Stomach smooth muscle (tissue), 2 donors: ENCODE data around the gene TXK.

Experiments used
- H3K27ac ChIP-seq: one replicate; pipeline ENCODE4 v1.7.0; 2013; ENCODE audit warnings: mild to moderate bottlenecking, low read length, inconsistent platforms
- H3K27me3 ChIP-seq, 2 donors: one replicate each; pipeline ENCODE4 v1.7.0; 2013; ENCODE audit warnings: low read length in 2 of 2; ENCODE audit not compliant: insufficient read depth in 2 of 2, control insufficient read depth in 1 of 2
- H3K36me3 ChIP-seq, 2 donors: one replicate each; pipeline ENCODE4 v1.7.0; 2013; ENCODE audit warnings: low read length in 2 of 2; ENCODE audit not compliant: control insufficient read depth in 2 of 2, insufficient read depth in 2 of 2
- H3K4me1 ChIP-seq: one replicate; pipeline ENCODE4 v1.7.0; 2013; ENCODE audit warnings: low read length; ENCODE audit not compliant: control insufficient read depth, insufficient read depth
- H3K4me3 ChIP-seq, 2 donors: one replicate each; pipeline ENCODE4 v1.7.0; 2013; ENCODE audit warnings: low read length in 2 of 2
- H3K9ac ChIP-seq, 2 donors: one replicate each; pipeline ENCODE4 v1.7.0; 2013; ENCODE audit warnings: low read length in 2 of 2, mild to moderate bottlenecking in 1 of 2
- H3K9me3 ChIP-seq, 2 donors: one replicate each; pipeline ENCODE4 v1.7.0; 2013; ENCODE audit warnings: low read length in 2 of 2; ENCODE audit not compliant: control insufficient read depth in 2 of 2
- donor health status: healthy.
- donor health status: Pancreatic carcinoma.

The TXK gene

DNA sequence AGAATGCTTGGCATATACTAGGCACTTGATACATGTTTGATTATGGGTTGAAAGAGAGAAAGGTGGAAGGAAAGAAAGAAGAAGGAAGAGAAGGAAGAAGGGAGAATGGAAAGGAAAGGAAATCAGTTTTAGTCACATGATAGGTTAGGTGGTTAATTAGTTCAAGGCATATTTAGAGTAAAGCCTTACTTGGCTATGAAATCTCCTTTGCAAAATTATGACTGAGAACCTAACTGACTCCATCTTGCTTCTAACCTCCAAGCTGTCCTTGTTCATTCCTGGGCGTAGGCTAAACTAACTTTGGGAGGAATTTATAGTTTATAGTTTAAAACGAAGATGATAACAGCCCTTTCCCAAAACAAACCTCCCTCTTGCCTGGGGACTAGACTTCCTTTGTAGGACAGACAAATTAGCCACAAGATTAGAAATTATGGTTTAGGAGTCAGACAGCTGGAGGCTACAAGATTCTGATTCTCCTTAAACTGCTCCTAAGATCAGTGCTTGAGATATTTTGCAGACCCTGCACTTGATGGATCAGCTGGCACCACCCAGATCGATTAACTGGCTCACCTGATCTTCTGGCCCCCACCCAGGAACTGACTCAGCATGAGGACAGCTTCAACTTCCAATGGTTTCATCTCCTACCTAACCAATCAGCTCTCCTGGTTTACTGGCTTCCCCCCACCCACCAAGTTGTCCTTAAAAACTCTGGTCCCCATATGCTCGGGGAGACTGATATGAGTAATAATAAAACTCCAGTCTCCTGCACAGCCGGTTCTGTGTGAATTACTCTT is 55.0 kb downstream of the TXK start:
- Histone ChIP-seq H3K9ac (no peak overlapping the region), H3K36me3 (no peaks in the 10 kb centered on the region), H3K4me1 (no peaks in the 10 kb centered on the region), H3K27me3 (no peaks in the 10 kb centered on the region), H3K27ac (no peak overlapping the region), H3K4me3 (no peak overlapping the region), H3K9me3 (no peaks in the 10 kb centered on the region)

DNA sequence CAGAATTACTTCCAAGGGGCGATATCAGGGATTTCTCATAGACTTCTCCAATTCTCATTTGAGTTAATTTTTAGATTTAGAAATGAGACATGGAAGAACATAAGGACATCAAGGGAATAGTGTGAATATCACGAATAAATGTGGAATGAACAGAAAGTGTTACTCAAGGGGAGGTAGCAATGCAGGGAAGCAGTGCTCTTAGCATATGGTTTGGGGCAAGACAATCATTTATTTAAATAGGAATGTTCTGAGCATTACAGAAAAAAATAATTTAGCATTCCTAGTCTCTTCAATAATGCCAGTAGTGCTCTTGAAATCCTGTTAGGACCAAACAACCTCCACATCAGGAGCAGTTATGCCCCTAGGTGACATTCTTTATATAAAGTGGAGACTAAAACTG is 55.6 kb downstream of the TXK start:
- Histone ChIP-seq H3K9ac (no peak overlapping the region), H3K27me3 (no peaks in the 10 kb centered on the region), H3K9me3 (no peaks in the 10 kb centered on the region), H3K27ac (no peak overlapping the region), H3K4me3 (no peak overlapping the region), H3K4me1 (no peaks in the 10 kb centered on the region), H3K36me3 (no peaks in the 10 kb centered on the region)

DNA sequence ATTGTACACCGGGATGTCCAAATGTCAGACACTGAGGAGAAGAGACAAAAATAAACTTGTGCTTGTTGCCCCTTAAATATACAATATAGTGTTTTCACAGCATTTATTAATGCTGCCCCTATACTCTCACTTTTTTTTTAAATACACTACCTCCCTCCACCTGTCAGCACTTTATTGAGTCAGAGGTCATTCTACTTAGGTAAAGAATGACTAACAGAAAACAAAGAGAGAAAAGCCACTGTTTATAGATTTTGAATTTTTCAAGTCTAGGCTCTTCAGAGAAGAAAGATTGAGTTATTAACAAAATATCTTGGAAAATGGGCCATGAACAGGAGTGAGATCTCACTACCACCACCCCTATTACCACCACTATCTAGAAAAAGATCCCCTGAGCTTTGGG is 59.4 kb downstream of the TXK start:
- Histone ChIP-seq H3K36me3 (no peaks in the 10 kb centered on the region), H3K27me3 (no peaks in the 10 kb centered on the region), H3K9ac (no peak overlapping the region), H3K27ac (no peak overlapping the region), H3K9me3 (no peaks in the 10 kb centered on the region), H3K4me3 (no peak overlapping the region), H3K4me1 (no peaks in the 10 kb centered on the region)

DNA sequence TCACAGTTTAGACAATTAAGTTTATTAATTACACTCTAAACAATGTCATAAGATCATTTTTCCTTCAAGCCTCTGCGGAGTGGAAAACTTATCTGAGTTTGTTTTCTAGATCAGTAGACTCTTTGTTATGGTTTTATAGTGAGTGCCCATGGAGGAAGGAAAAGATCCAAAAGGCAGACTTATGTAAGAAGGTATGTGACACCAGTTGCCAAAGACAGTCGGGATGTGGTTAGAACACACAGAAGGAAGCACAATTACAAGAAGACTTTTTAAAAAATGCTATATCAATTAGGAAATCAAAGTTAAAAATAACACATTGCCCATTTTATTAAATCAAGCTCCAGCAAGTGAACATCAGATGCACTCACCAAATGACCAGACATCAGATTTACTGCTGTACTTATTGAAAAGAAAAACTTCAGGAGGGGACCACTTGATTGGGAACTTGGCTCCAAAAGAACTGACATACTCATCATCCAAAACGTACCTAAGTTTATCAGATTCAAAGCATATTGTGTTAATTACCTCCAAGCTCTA is 60.4 kb downstream of the TXK start:
- H3K4me3 ChIP-seq = no peak overlapping the region
- no peaks in the 10 kb centered on the region for H3K4me1 ChIP-seq
- H3K9me3 ChIP-seq = no peaks in the 10 kb centered on the region
- no peaks in the 10 kb centered on the region for H3K27me3 ChIP-seq
- no peak overlapping the region for H3K27ac ChIP-seq
- no peaks in the 10 kb centered on the region for H3K36me3 ChIP-seq
- H3K9ac ChIP-seq = no peak overlapping the region

DNA sequence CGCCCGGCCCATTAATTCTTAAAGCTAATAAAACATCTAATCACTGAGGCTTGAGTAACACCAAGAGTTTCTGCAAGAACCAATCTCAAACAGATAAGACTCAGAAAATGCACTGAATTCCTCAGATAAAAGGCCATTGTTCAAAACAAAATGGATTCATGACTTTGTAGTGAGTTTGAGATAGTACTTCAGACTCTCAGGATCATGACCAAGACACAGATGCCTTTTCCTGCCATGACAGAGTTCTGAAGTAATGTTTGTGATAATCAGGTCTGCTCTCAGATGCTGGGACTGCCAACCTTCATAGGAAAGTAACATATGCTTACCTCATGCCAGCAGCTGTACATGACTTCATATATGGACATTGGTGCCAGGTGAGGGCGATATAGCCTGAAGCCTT is 62.9 kb downstream of the TXK start:
- no peak overlapping the region for H3K27ac ChIP-seq

DNA sequence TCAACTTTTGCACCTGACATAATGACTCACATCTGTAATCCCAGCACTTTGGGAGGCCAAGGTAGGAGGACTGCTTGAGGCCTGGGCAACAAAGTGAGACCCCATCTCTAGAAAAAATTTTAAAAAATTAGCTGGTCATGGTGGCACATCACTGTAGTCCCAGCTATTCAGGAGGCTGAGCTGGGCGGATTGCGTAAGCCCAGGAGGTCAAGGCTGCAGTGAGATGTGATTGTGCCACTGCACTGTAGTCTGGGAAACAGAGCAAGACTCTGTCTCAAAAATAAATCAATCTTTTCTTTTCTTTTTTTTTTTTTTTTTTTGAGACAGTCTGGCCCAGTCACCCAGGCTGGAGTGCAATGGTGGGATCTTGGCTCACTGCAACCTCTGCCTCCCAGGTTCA is 65.0 kb downstream of the TXK start:
- Histone ChIP-seq H3K36me3 (no peaks in the 10 kb centered on the region), H3K9ac (no peak overlapping the region), H3K9me3 (no peaks in the 10 kb centered on the region)

More for the DNA sequence above, 62.9 kb downstream of the TXK start:
- H3K9ac ChIP-seq = no peak overlapping the region
- no peaks in the 10 kb centered on the region for H3K4me1 ChIP-seq
- no peak overlapping the region for H3K4me3 ChIP-seq
- no peaks in the 10 kb centered on the region for H3K27me3 ChIP-seq
- no peaks in the 10 kb centered on the region for H3K36me3 ChIP-seq
- H3K9me3 ChIP-seq = no peaks in the 10 kb centered on the region

DNA sequence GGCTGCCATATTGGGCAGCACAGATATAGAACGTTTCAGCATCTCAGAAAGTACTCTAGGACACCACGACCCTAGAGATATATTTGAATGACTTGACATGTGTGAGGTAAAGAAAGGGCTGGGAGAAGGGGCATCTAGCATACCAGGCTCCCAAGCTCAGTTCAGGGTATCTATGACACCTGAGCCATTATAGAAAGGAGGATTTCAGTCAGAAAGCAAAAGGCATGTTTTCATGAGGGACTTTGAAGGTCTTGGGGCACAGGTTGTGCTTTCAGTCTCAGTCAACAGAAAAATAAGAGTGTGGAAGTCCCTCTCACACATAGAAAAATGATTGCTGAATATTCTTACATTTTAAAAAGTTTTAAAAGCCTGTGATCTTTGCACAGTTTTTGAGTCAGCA is 65.9 kb downstream of the TXK start:
- Histone ChIP-seq H3K27me3 (no peaks in the 10 kb centered on the region), H3K9me3 (no peaks in the 10 kb centered on the region), H3K36me3 (no peaks in the 10 kb centered on the region), H3K9ac (no peak overlapping the region), H3K27ac (no peak overlapping the region), H3K4me1 (no peaks in the 10 kb centered on the region), H3K4me3 (no peak overlapping the region)

More for the DNA sequence above, 65.0 kb downstream of the TXK start:
- H3K27ac ChIP-seq = no peak overlapping the region
- no peaks in the 10 kb centered on the region for H3K27me3 ChIP-seq
- H3K4me3 ChIP-seq = no peak overlapping the region
- H3K4me1 ChIP-seq = no peaks in the 10 kb centered on the region

DNA sequence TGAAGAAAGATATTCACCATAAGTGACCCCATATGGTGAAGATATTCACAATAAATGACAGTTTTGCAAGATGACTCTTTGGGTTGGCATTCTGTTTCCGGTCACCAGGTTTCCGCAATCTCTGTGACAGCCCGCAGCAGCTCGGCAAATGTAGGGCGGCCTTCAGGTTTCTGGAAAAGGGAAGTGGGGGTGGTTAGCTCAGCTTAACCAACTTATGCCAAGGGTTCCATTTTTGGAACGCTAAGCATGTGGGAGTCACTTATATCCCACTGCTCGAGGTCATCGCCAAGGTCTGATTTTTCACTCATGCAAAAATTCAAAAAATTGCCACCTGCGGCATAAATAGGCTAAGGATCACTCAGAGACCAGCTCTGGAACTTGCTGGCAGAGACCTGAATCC is 66.5 kb downstream of the TXK start:
- Histone ChIP-seq H3K4me1 (no peaks in the 10 kb centered on the region), H3K27me3 (no peaks in the 10 kb centered on the region), H3K9me3 (no peaks in the 10 kb centered on the region), H3K4me3 (no peak overlapping the region), H3K9ac (no peak overlapping the region), H3K36me3 (no peaks in the 10 kb centered on the region), H3K27ac (no peak overlapping the region)

DNA sequence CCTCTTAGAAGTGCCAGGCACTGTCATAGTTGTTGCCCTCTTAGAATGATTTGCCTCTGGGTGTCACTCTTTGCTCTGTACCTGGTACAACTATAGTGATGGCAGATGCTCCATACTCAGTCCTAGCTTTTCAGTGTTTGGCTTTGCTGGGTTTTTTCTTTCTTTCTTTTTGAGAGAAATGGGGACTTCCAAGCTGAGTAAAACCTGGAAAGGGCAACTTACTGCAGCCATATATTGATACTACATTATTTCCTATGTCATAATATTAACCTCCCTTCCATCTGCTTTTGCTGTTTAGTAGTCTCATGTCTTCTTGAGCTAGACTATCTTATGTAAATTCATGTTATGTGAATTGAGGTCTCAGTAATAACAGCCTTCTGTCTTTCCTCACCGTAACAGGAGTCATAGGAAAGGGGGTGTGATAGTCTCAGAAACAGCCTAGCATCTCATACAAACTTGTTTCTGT is 68.4 kb downstream of the TXK start:
- H3K27me3 ChIP-seq = no peaks in the 10 kb centered on the region
- H3K9me3 ChIP-seq = no peaks in the 10 kb centered on the region
- H3K9ac ChIP-seq = no peak overlapping the region
- no peak overlapping the region for H3K27ac ChIP-seq
- no peak overlapping the region for H3K4me3 ChIP-seq
- H3K4me1 ChIP-seq = no peaks in the 10 kb centered on the region
- no peaks in the 10 kb centered on the region for H3K36me3 ChIP-seq

DNA sequence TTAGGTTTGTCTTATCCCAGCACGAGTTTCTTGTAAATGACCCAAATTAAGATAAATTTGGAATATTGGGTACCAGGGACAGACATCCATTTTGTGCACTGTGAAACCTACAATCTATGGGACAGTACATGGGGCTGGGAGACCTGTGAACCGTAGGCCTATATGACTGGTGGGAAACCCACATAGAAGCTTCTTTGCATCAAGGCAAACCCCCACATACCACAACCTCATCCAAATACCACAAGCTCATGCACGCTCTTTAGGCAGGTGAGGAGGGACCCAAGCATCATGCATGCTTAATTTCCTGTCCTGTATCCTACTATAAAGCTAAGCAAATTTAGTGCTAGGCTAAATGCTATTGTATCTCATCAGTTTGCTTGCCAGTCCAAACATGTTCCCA is 69.7 kb downstream of the TXK start:
- H3K27ac ChIP-seq = no peak overlapping the region
- no peaks in the 10 kb centered on the region for H3K36me3 ChIP-seq
- no peaks in the 10 kb centered on the region for H3K27me3 ChIP-seq
- no peaks in the 10 kb centered on the region for H3K9me3 ChIP-seq
- no peaks in the 10 kb centered on the region for H3K4me1 ChIP-seq
- H3K4me3 ChIP-seq = no peak overlapping the region
- H3K9ac ChIP-seq = no peak overlapping the region
